ENCODE data around the gene ADA.

Gene ADA

DNA sequence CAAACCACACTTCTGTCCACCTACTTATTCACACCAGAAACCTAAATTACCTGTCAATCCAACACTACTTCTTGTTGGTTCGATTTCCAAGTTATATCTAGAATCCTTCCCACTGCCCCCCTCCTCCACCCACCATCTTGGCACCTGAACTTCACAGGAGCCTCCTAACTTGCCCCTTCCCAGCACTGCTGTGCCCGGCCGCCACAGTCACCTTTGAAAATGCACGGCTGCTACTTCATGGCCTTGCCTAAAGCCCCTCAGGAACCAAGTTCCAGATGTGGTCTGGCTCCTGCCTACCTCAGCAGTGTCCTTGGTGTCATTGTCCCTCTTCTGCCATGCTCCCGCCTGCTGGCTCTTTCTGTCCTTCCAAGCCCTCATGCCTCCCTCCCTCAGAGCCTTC, 37.9 kb downstream of the ADA start:
- no peak for DNase-seq (ENCODE audit: low spot score in 2 of 2)
- no peaks in the 10 kb centered on the region for H3K27me3 Mint-ChIP-seq
- H3K4me3 Mint-ChIP-seq = no peak overlapping the region
- H3K4me1 Mint-ChIP-seq = peaks cover 52% of the 10 kb centered on the region
- ATAC-seq (replicated peaks; ENCODE audit: extremely low read depth, poor library complexity, severe bottlenecking) = no peak
- peak overlapping the region; percentile 98 for H3K27ac Mint-ChIP-seq (ENCODE audit: low read depth)
- H3K9me3 Mint-ChIP-seq = no peaks in the 10 kb centered on the region
- peaks cover 14% of the 10 kb centered on the region for H3K36me3 Mint-ChIP-seq (ENCODE audit: insufficient read depth)

DNA sequence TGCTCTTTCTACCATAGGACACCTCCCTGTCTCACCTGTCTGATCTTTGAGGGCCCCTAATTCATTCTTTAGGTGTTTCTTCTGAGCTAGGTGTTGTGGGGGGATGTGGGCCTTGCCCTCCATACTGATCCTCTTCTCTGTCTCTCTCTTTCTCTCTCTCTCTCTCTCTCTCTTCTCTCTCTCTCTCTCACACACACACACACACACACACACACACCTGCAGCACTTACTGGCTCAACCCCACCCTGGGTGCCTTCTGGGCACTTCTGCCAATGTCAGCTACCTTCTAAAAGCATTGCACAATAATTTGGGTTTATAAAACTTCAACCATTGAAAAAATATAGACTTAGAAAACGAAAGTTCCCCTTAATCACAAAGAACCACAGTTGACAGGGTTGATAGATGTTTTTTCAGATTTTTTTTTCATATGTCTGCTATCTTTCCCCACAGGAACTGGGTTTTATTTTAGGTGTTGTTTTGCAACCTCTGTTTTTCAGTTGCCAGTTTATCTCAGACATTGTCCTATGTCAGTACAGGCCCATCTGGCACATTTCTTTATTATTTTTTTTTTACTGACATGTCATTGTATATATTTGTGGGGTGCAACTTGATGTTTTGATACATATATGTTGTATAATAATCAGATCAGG, 41.1 kb downstream of the ADA start:
- DNase-seq (ENCODE audit: low spot score in 2 of 2) (peak in 1 of 2 donors; percentile 54), ATAC-seq (replicated peaks; ENCODE audit: extremely low read depth, poor library complexity, severe bottlenecking) (peak; percentile 74)
- H3K4me1 Mint-ChIP-seq = peaks cover 32% of the 10 kb centered on the region
- peak overlapping the region; percentile 100 for H3K27ac Mint-ChIP-seq (ENCODE audit: low read depth)
- no peaks in the 10 kb centered on the region for H3K9me3 Mint-ChIP-seq
- H3K4me3 Mint-ChIP-seq = peak overlapping the region; percentile 76
- no peaks in the 10 kb centered on the region for H3K27me3 Mint-ChIP-seq
- peaks cover 12% of the 10 kb centered on the region for H3K36me3 Mint-ChIP-seq (ENCODE audit: insufficient read depth)

DNA sequence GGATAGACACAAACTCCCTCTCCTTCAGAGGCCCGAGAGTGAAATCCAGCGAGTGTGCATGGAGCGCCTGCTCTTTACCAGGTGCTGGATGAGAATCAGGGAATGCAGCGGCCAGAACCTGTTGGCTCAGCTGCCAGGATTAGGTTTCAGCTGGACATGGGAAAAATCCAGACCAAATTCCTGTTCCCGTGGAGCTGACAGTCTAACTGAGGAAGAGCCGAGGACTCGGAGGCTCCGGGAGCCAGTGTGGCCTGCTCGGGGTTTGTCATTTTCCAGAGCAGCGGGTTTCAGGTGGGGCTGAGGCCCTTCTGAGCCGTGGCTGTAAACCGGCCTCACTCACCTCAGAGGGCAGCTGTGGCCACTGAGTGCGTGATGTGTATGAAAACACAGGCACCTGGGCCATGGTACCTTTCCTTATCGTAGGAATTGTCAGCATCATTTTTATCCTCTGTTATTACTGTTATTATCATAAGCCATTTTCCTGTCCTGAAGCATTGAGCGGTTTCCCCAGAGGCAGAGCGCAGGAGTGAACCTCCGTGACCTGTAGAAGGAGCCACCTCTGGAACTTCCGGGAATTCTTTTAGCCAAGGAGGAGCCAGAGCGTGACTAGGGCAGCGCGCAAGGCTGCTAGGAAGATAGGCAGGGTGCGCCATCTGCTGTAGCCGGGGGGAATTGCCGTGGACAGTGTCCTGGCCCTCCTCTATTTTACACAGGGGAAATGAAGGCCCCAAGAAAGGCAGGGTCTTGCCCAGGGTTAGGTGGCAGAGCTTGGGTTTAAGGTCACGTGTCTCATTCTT, 41.8 kb downstream of the ADA start:
- Mint-ChIP-seq H3K4me1 (peaks cover 25% of the 10 kb centered on the region), H3K27me3 (no peaks in the 10 kb centered on the region), H3K4me3 (peak overlapping the region; percentile 76), H3K36me3 (ENCODE audit: insufficient read depth) (peaks cover 9% of the 10 kb centered on the region), H3K27ac (ENCODE audit: low read depth) (peak overlapping the region; percentile 100), H3K9me3 (no peaks in the 10 kb centered on the region)
- peak; percentile 75 to 84 for DNase-seq (ENCODE audit: low spot score in 2 of 2)
- peak; percentile 74 for ATAC-seq (replicated peaks; ENCODE audit: extremely low read depth, poor library complexity, severe bottlenecking)

DNA sequence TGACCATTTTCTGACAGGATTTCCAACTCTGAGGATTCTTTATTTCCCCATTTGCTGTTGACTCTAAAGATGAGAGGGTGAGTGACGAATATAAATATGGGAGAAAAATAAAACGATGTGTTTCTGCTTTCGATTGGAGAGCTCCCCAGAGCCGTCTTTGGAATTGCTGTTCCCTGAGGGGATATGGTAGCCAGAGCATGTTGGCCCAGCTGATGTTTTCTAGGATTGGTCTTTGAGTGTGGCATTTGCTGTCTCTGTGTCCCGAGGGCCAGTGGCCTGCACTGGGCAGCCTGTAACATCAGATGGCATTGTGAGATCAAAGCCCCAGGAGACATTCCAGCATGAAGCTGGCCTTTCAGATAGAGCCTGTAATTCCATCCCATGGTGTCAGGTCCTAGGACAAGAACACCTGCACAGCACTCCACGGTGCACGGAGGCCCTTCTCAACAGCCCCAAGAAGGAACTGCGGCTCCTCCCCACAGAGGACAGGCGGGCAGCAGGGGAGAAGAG, 42.4 kb downstream of the ADA start:
- ATAC-seq (replicated peaks; ENCODE audit: extremely low read depth, poor library complexity, severe bottlenecking) = no peak
- Mint-ChIP-seq H3K27ac (ENCODE audit: low read depth) (peak overlapping the region; percentile 60), H3K4me1 (peaks cover 22% of the 10 kb centered on the region), H3K36me3 (ENCODE audit: insufficient read depth) (peaks cover 9% of the 10 kb centered on the region), H3K9me3 (no peaks in the 10 kb centered on the region), H3K27me3 (no peaks in the 10 kb centered on the region), H3K4me3 (no peak overlapping the region)
- no peak for DNase-seq (ENCODE audit: low spot score in 2 of 2)

DNA sequence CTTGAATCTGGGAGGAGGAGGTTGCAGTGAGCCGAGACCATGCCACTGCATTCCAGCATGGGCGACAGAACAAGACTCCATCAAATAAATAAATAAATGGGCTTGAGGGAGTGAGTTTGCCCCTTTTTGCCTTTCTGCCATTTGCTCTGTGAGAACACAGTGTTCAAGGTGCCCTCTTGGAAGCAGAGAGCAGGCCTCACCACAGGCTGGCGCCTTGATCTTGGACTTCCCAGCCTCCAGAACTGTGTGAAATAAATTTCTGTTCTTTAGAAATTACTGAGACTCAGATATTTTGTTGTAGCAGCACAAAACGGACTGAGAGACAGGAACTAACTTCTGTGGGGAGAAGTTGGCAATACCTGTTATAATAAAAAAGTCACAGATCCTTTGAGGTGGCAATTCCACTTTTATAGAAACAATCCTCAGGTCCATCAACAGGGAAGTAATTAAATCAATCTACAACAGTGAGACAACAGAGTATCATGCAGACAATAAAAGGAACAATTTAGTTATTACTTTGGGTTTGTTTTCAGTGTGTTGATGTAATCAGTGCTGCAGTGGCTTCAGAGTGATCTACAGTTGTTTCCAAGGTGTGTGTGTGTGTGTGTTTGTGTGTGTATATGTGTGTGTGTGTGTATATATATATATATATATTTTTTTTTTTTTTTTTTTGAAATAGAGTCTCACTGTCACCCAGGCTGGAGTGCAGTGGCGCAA, 44.6 kb downstream of the ADA start:
- Mint-ChIP-seq H3K4me1 (peaks cover 17% of the 10 kb centered on the region), H3K27me3 (no peaks in the 10 kb centered on the region), H3K9me3 (no peaks in the 10 kb centered on the region), H3K4me3 (no peak overlapping the region), H3K36me3 (ENCODE audit: insufficient read depth) (peaks cover 9% of the 10 kb centered on the region), H3K27ac (ENCODE audit: low read depth) (no peak overlapping the region)
- DNase-seq (ENCODE audit: low spot score in 2 of 2) = no peak
- no peak for ATAC-seq (replicated peaks; ENCODE audit: extremely low read depth, poor library complexity, severe bottlenecking)

DNA sequence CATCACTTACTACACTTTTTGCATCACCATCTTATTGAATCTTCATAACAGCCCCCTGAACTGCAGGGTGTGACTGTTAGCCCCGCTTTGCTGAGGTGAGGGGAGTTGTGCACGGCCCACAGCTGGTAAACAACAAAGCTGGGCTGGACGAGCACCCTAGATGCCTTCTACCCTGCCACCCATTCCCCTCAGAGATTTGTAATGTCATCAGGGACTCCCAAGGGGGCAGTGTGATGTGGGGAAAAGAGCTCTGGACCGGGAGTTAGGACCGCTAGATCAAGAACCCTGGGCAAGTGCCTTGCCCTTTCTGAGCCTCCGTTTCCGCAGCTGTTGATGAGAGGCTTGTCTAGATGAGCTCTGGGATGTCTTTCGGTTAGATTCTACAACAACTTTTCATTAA, 48.2 kb downstream of the ADA start:
- Mint-ChIP-seq H3K4me3 (no peak overlapping the region), H3K27ac (ENCODE audit: low read depth) (no peak overlapping the region), H3K36me3 (ENCODE audit: insufficient read depth) (no peaks in the 10 kb centered on the region), H3K27me3 (no peaks in the 10 kb centered on the region), H3K9me3 (no peaks in the 10 kb centered on the region), H3K4me1 (peaks cover 6% of the 10 kb centered on the region)
- ATAC-seq (replicated peaks; ENCODE audit: extremely low read depth, poor library complexity, severe bottlenecking) (no peak), DNase-seq (ENCODE audit: low spot score in 2 of 2) (no peak)

DNA sequence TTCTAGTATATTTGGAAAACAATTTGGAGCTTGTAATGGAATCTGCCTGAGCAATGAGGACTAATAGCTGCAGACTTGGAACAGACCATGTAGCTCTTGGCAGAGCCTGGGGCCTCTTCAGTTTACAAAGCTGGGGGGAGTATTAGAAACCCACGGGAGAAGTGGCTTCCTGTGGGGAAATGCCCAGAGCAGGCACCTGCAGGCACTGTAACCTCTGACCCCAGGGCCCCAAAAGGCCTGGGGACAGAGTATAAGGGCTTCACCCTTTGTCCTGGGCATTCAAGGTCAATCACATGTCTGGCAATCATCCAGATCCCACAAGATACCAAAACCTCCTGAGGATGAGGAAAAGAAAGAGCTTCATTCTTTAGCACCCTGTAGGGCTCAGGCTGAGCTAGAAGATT, 49.7 kb downstream of the ADA start:
- Mint-ChIP-seq H3K27me3 (no peaks in the 10 kb centered on the region), H3K9me3 (no peaks in the 10 kb centered on the region), H3K4me1 (peaks cover 8% of the 10 kb centered on the region), H3K36me3 (ENCODE audit: insufficient read depth) (no peaks in the 10 kb centered on the region), H3K4me3 (no peak overlapping the region), H3K27ac (ENCODE audit: low read depth) (no peak overlapping the region)
- ATAC-seq (replicated peaks; ENCODE audit: extremely low read depth, poor library complexity, severe bottlenecking) (no peak), DNase-seq (ENCODE audit: low spot score in 2 of 2) (no peak)

DNA sequence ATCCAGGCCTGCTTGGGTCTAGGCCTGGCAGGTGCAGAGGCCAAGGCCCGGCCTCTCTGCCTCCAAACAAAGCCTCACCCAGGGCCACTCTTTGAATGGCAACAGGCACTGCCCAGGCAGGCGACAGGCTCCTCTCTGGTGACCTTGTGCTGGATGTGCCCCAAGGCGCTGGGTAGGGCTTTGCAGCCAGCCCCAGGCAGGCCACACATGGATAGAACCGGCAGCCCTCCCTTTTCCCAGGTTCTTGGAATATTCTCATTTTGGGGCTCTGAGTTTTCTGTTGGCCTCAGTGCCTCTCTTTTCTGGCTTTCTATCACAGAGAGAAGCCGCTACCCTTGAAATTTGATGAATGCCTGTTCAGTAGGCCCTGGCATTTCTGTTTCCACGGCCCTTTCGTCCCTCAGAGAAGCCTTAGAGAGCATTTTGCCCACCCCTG, 50.2 kb downstream of the ADA start:
- Mint-ChIP-seq H3K9me3 (no peaks in the 10 kb centered on the region), H3K36me3 (ENCODE audit: insufficient read depth) (no peaks in the 10 kb centered on the region)

DNA sequence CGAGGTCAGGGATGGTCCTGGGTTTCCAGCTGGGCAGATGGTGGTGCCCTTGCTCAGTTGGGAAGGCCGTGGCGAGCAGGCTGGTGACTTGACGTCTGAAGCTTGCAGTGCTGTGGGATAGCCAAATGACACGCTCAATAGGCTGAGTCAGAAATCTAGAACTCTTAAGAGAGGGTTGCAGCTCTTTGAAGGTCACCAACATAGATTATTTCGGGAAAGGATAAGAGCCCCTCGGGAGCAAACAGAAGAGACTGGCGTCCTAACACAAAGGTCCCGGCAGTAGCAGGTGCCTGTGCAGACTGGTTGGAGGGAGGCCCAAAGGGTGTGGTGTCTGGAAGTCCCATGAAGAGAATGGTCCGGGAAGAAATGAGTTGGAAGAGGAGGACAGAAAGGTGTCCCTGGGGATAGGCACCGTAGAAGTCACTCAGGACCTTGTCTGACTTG, 50.7 kb downstream of the ADA start:
- H3K4me1 Mint-ChIP-seq = peaks cover 8% of the 10 kb centered on the region

More for the DNA sequence above, 50.2 kb downstream of the ADA start:
- Mint-ChIP-seq H3K27me3 (no peaks in the 10 kb centered on the region), H3K4me3 (no peak overlapping the region), H3K27ac (ENCODE audit: low read depth) (no peak overlapping the region), H3K4me1 (peaks cover 8% of the 10 kb centered on the region)
- ATAC-seq (replicated peaks; ENCODE audit: extremely low read depth, poor library complexity, severe bottlenecking) (no peak), DNase-seq (ENCODE audit: low spot score in 2 of 2) (no peak)

DNA sequence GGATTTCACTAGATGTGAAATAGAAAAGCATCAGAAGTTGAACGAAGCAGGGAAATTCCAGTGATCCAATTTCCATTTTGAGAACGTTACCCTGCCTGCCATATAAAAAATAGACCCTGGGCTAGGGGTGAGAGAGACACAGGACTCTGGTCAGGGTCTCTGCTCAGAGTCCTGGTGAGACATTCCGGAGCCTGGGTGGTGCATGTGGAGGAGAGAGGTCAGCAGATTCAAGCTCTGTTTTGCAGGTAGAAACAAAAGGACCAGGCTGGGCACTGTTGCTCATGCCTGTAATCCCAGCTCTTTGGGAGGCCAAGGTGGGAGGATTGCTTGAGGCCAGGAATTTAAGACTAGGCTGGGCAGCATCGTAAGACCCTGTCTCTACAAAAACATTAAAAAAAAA, 51.2 kb downstream of the ADA start:
- Mint-ChIP-seq H3K9me3 (no peaks in the 10 kb centered on the region), H3K4me1 (peaks cover 8% of the 10 kb centered on the region)
- no peak for ATAC-seq (replicated peaks; ENCODE audit: extremely low read depth, poor library complexity, severe bottlenecking)

More for the DNA sequence above, 50.7 kb downstream of the ADA start:
- no peak overlapping the region for H3K27ac Mint-ChIP-seq (ENCODE audit: low read depth)
- H3K36me3 Mint-ChIP-seq (ENCODE audit: insufficient read depth) = no peaks in the 10 kb centered on the region
- H3K4me3 Mint-ChIP-seq = no peak overlapping the region
- H3K27me3 Mint-ChIP-seq = no peaks in the 10 kb centered on the region
- DNase-seq (ENCODE audit: low spot score in 2 of 2) (no peak), ATAC-seq (replicated peaks; ENCODE audit: extremely low read depth, poor library complexity, severe bottlenecking) (no peak)
- no peaks in the 10 kb centered on the region for H3K9me3 Mint-ChIP-seq

DNA sequence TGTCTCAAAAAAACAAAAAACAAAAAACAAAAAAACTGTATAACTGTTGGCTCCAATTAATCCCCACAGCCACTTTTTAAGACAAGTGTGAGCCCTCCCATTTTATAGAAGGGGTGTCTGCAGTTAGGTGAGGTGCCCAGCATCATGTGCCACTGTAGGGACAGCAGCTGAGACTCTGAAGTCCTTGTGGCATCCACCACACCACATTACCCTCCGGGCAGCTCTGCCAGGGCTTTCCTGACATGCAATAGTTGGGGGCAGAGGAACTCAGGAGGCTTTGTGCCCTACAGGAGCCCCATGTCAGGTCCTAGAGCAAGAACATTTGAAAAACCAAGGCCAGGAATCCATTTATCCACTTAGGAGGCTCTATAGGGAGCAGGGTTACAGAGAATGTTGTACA, 51.8 kb downstream of the ADA start:
- H3K4me1 Mint-ChIP-seq = peaks cover 8% of the 10 kb centered on the region
- no peak for ATAC-seq (replicated peaks; ENCODE audit: extremely low read depth, poor library complexity, severe bottlenecking)
- no peak overlapping the region for H3K27ac Mint-ChIP-seq (ENCODE audit: low read depth)
- no peaks in the 10 kb centered on the region for H3K9me3 Mint-ChIP-seq
- no peaks in the 10 kb centered on the region for H3K27me3 Mint-ChIP-seq
- no peaks in the 10 kb centered on the region for H3K36me3 Mint-ChIP-seq (ENCODE audit: insufficient read depth)
- no peak for DNase-seq (ENCODE audit: low spot score in 2 of 2)
- no peak overlapping the region for H3K4me3 Mint-ChIP-seq

More for the DNA sequence above, 51.2 kb downstream of the ADA start:
- no peaks in the 10 kb centered on the region for H3K27me3 Mint-ChIP-seq
- H3K27ac Mint-ChIP-seq (ENCODE audit: low read depth) = no peak overlapping the region
- H3K4me3 Mint-ChIP-seq = no peak overlapping the region
- no peaks in the 10 kb centered on the region for H3K36me3 Mint-ChIP-seq (ENCODE audit: insufficient read depth)
- DNase-seq (ENCODE audit: low spot score in 2 of 2) = no peak

DNA sequence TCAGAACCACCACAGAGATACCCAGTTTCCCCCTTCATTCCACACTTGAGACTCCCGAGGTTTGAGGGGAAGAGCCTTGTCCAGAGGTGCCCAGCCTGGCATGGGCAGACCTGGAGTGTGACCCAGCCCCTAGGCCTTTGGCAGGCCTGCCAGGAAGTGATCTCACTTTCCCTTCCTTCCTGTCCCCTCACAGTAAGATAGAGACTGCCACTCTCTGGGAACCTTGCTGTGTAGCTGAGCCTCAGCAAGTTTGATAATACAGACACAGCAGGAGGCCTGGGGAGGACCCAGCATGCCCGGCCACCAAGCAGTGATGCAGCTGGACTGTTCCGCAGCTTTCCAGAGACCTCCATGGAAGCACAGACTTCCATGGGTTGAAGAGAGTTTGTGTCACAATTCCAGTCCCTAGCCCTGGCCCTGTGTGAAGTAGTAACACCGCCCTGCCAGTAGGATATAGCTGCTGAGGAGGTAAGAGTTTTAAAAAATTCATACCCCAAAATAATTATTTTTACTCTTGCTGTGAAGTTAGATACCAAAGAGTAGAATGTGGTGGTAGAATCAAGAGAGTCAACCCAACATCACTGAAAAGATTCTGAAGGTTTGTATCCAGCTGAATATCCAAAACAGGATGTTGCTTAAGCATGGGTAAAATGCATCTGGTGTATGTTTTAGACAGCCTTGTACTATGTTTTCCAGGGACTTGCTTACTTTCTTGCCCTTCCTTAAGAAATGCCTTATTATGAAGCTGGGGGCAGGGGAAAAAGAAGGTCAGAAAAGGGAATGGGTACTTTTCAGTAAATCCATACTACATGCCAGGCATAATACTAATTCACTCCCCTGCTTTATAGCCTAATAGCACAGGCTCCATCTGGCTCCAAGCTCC, 52.8 kb downstream of the ADA start:
- ATAC-seq (replicated peaks; ENCODE audit: extremely low read depth, poor library complexity, severe bottlenecking) (no peak), DNase-seq (ENCODE audit: low spot score in 2 of 2) (no peak)
- no peaks in the 10 kb centered on the region for H3K36me3 Mint-ChIP-seq (ENCODE audit: insufficient read depth)
- H3K27me3 Mint-ChIP-seq = no peaks in the 10 kb centered on the region
- no peak overlapping the region for H3K4me3 Mint-ChIP-seq
- no peaks in the 10 kb centered on the region for H3K9me3 Mint-ChIP-seq
- H3K27ac Mint-ChIP-seq (ENCODE audit: low read depth) = peak overlapping the region; percentile 63
- H3K4me1 Mint-ChIP-seq = peaks cover 8% of the 10 kb centered on the region

All from central memory CD8-positive, alpha-beta T cell (primary cell).